Esophagus (tissue), 2 donors: ENCODE results near the gene C11orf21. TPM values are rescaled to one million over a fixed set of nuclear protein-coding genes. Genes with fewer than 3 reads are reported as not detected.

Experiments used
- H3K27ac ChIP-seq, 2 donors: one replicate each; pipeline ENCODE4 v1.5.1; 2013; ENCODE audit warnings: low read depth in 2 of 2, mild to moderate bottlenecking in 2 of 2, inconsistent platforms in 1 of 2, low read length in 1 of 2, moderate library complexity in 1 of 2
- H3K27me3 ChIP-seq, 2 donors: one replicate each; pipeline ENCODE4 v1.6.1; 2013; ENCODE audit warnings: low read length in 2 of 2, control low read depth in 1 of 2, mild to moderate bottlenecking in 1 of 2; ENCODE audit not compliant: insufficient read depth in 2 of 2, control insufficient read depth in 1 of 2
- H3K36me3 ChIP-seq, 2 donors: one replicate each; pipeline ENCODE4 v1.6.1; 2013; ENCODE audit warnings: low read length in 1 of 2; ENCODE audit not compliant: control insufficient read depth in 2 of 2, insufficient read depth in 2 of 2
- H3K4me1 ChIP-seq, 2 donors: one replicate each; pipeline ENCODE4 v1.6.1; 2013; ENCODE audit warnings: low read length in 1 of 2; ENCODE audit not compliant: control insufficient read depth in 2 of 2, insufficient read depth in 2 of 2
- H3K4me3 ChIP-seq, 2 donors: one replicate each; pipeline ENCODE4 v1.5.1; 2013; ENCODE audit warnings: low read length in 2 of 2, mild to moderate bottlenecking in 2 of 2, low read depth in 1 of 2, moderate library complexity in 1 of 2
- H3K9me3 ChIP-seq, 2 donors: one replicate each; pipeline ENCODE4 v1.6.1; 2013; ENCODE audit warnings: mild to moderate bottlenecking in 2 of 2, low read depth in 1 of 2, low read length in 1 of 2, moderate library complexity in 1 of 2; ENCODE audit not compliant: control insufficient read depth in 2 of 2, insufficient read depth in 1 of 2
- WGBS, 2 donors: extraction: QIAGEN DNeasy Blood & Tissue Kit; methylation state at CpG; one replicate each; pipeline ENCODE4 v1.1.7; 2013; 5-methylcytosine and 5-hydroxymethylcytosine counted together
- polyA plus RNA-seq, 2 donors: library from polyadenylated mRNA; stranded (reverse); fragments of 200-250 nt; gene quantifications; one replicate each; pipeline ENCODE4 v1.2.3, GENCODE V29; 2013
- donor health status: healthy with polysubstance abuse.
- donor health status: Bipolar disorder and iron deficiency.

Gene C11orf21
- polyA plus RNA-seq, 2 donors: 0.42 to 0.45 TPM

DNA sequence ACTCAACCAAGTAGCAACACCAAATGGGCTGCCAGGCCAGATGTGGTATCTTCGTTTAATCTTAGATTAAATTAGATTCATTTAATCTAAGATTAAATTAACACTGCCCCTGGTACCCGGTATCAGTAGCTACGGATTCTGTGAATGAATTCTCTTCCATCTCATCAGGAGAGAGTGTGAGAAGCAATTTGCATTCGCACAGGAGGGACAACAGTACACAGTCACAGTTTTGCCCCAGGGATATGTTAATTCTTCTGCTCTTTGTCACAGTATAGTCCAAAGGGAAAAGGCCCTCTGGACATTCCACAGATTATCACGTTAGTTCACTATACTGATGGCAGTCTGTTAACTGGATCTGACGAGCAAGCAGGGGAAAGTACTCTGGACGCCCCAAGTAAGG lies 54.2 kb downstream of the C11orf21 start:
- WGBS, 2 donors: 87 to 90% methylated on average over 7 of the region's 7 CpGs
- Histone ChIP-seq H3K4me1 (no peaks in the 10 kb centered on the region), H3K27me3 (no peaks in the 10 kb centered on the region), H3K27ac (no peak overlapping the region), H3K36me3 (no peaks in the 10 kb centered on the region), H3K9me3 (no peaks in the 10 kb centered on the region), H3K4me3 (no peak overlapping the region)

Other genes with a start within 250 kb of the C11orf21 start
- gene IGF2, start 162.5 kb downstream of the C11orf21 start, polyA plus RNA-seq: 1 to 10 TPM; 2.4 to 3.2 TPM
- 1 to 10 TPM; 1.4 to 3.3 TPM for gene INS, start 140.7 kb downstream of the C11orf21 start, polyA plus RNA-seq
- 1 to 10 TPM in 1 of 2 donors, under 1 TPM in 1; 0.24 to 1.7 TPM for gene TH, start 130.1 kb downstream of the C11orf21 start, polyA plus RNA-seq
- gene ASCL2, start 31.3 kb downstream of the C11orf21 start, polyA plus RNA-seq: 1 to 10 TPM in 1 of 2 donors, under 1 TPM in 1; 0.95 to 1.7 TPM
- under 1 TPM; 0.47 to 0.51 TPM for gene TSPAN32, start 95 bp upstream of the C11orf21 start, polyA plus RNA-seq
- gene CD81, start 75.4 kb upstream of the C11orf21 start, polyA plus RNA-seq: 100 to 1,000 TPM in 1 of 2 donors, 10 to 100 TPM in 1; 56.8 to 175 TPM
- 10 to 100 TPM; 29.5 to 34.6 TPM for gene TSSC4, start 98.8 kb upstream of the C11orf21 start, polyA plus RNA-seq
- gene TRPM5, start 142.6 kb upstream of the C11orf21 start, polyA plus RNA-seq: under 1 TPM in 1 of 2 donors, not detected in 1; 0.01 TPM
- under 1 TPM; 0.31 to 0.52 TPM for gene KCNQ1, start 143.1 kb upstream of the C11orf21 start, polyA plus RNA-seq